Stimulated activated CD4-positive, alpha-beta T cell treated with anti-CD3 and anti-CD28 coated beads, Interleukin-12 subunit alpha, Interleukin-12 subunit beta, amount 100 ng/mL, for 48 hours (primary cell): ENCODE results near the gene CCNI2.

ENCODE experiments used
- DNase-seq, 3 donors: peaks; one replicate each; pipeline ENCODE4 v3.0.0-alpha.2; 2020; ENCODE audit warnings: low read depth in 2 of 3, low spot score in 1 of 3

Gene CCNI2

DNA sequence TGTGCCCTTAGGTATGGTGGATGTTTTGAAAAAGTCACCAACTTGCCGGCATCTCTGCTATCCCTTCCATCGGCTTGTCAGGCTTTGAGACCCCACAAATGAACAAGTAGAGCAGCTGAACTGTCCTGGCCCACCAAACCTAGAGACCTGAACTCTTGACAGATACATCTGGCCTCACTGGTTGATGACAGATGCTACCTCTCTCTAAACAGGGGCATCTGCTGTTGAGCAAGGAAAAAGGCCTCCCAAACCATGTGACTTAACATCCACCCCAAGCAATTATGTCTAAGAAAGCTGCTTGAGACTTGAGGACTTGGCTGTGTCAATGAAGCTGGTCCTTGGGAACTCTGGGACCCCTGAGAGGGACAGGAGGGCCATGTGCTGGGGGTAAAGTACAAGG is 2.3 kb downstream of the CCNI2 start:
- DNase-seq = no peak

DNA sequence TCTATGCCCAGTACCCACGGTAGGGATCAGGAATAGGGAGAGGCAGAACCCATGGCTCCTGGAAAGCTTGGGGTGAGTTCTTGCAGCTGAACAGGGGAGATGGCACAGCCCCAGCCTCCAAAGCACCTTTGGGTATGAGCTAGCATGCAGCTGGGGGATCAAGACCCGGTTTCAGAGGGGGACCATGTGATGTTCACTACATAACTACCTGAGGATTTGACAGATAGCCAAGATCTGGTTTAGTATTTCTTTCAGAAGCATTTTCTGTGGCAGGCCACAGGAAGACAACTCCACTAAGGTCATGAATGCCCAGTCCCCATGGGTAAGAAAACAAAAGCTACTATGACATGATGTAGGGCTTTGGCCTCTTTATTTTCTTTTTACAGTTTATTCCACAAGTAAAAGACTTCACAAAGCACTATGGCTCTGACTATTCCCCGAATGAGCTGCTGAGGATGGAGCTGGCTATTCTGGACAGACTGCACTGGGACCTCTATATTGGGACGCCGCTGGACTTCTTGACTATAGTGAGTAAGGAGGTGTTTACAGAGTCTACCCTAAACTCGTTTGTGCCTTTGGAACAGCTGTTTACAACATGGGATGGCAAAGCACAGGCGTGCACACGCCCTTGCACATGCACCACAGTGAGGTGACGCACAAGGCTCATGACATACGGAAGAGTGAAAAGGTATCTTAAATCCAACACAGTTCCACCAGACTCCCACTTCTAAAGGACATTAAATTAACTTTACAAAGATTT is 3.4 kb downstream of the CCNI2 start:
- DNase-seq = no peak

DNA sequence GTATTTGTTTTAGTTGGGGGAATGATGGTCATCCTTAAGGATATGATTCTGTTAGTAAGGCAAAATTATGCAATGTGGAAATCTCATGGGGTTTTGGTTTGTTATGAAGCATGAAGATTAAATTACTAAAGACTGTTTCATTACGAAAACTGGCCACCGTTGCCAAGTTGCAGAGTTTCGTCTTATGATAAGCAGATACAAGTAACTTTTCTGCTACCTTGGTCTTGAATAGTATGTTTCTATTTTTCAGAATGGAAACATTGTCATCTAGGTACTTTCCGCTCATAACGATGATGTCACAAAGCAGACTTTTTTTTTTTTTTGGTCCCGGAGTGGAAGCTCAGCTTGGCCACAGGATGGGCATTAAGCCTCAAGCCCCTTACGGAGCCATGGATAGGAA is 4.2 kb downstream of the CCNI2 start:
- DNase-seq = no peak

DNA sequence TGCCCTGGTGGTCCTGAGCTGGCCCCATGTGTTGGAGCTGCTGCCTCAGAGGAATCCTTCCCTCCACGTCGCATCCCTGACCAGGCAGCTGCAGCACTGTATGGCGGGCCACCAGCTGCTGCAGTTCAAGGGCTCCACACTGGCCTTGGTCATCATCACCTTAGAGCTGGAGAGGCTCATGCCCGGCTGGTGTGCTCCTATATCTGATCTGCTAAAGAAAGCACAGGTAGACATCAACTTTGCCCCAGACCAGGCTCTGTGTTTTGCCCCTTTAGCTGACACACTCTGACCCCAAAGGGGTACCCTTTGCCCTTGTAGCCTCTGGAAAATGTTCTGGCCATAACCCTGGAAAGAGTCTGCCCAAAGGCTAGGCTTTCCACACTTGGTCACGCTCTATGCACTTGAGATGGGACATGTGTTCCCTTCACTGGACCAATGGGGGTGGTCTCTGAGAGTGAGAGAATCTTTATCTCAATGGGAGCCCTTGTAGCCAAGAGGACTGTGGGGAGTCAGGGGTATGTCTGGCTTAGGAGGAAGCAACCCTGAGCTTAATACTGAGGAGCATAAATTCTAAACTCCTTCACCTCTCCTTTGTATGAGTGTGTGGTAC is 4.8 kb downstream of the CCNI2 start:
- DNase-seq = no peak

DNA sequence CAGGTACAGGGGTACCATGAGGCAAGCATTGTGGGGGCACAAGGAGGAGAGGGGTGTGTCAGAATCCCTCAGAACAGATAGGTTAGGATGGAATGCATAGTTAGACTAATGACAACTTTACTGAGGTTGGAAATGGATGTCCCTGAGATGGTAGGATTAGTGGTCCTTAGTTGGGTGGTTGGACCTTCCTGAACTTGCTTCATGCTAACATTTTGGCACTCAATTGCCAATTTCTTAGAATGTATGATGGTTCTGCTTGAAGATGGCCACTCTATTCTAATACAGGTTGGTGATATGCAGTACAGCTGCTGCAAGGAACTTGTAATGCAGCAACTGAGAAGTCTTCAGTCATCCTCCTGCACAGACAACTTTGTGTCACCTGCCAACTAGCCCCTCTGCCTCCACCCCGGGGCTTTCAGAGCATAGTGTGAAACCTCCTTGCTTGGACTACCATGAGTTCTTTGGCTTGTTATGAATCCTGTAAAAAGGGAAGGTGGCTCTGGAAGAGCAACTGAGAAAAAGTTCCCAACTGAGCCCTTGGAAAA is 5.4 kb downstream of the CCNI2 start:
- DNase-seq = no peak

DNA sequence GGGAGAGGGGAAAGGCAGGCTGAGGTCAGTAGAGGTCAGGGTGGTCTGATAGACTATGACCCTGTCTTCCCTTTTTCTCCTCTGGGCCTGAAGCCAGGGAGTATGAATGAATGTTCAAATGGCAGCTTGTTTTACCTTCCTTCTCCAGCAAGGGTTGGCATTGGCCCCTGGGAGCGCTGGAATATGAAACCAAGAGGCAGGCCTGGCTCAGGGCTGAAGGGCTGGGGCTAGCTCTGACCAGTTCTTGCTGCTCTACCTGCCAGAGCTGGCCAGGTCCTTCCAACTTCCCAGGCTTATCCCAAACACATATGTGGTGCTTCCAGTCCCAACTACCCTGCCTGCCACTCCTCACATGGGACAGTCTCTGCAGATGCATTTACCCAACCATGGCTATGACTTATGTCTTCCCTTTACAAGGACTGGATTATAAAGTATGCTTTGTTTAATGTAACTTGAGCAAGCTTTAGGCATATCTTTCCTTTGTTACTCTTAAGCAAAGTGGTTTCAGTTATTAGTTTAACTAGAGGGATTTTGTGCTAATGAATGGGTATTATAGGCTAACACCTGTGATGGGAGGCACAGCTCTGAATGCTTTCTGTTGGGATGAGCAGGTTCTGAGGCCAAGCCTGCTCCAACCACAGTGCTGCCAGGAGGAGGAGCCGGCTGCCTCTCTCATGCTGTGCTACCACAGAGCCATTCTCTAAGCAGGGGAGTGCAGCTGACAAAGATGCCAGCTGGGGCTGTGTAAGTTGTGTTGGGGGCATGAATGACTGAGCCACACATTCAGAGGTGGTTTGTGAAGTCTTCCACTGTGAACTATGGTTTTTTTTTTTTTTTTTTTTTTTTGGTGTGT is 6.1 kb downstream of the CCNI2 start:
- DNase-seq = no peak

DNA sequence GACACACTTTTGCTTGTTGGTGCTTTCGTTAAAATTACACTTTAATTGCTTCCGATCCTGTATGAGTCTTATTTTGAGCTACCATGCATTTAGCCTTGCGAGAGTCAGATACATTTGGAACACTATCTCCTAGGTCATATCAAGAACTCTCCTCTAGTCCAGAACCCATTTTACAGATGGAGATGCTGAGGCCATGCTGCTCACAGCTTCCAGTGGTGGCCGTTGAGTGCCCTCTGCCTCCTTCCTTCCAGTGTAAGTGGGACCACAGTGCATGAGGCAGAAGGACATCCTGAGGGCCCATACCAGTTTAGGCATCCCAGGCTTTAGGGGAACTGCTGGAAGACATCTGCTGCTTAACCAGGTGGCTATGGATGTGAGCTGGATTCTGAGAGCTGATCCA is 6.9 kb downstream of the CCNI2 start:
- no peak for DNase-seq

DNA sequence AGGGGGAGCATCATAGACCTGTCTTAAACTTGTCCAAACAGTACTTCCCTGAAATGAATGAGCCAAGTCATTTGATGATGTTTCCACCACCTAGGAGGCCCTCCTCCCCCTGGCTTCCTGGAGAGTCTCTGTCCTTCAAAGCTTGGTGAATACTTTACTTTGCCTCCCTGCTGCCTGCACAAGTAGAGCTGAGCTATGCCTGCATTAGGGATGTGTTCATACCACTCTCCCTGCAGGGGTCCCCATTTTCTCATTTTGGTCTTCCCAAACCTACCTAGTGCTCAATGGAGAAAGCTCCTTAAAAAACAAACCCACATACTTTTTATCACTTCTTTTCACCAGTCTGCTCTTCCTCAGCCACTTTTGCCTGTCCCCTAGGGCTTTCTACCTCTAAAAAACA is 7.7 kb downstream of the CCNI2 start:
- DNase-seq = no peak

DNA sequence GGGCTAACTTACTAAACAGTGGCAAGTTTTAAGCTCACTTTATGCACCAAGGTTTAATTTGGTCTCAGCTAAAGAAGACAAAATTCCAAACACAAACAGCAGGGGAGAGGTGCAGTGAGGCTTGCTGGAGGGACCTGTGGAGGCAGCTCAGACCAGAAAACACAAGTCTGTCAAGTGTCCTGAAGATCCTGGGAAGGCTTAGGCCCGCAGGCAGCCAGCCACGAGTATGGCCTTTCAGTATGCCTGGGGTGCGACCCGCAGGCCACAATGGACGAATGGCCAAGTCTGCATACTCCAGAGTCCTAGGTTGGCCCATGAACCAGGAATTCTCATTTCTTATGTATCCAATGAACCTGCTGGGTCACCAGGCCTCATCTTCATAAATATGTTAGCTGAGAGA is 9.3 kb downstream of the CCNI2 start:
- no peak for DNase-seq

DNA sequence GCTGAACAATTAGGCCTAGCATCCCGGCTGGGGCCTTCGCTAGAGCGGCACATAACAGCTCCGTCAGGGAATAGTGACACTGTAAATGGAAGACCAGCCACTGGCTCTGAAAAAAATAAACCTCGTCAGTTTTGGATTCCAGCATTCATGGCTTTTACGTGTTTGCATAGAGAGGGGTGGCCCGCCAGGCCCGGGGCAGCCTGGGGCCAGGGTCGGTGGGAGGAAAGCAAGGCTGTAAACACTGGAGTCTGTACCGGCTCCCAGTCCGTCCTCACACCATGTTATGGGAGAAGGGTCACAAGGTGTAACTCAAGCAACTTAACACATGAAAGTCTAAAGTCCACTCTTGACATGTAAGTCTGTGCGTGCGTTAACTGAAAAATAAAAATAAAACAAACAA is 11.2 kb downstream of the CCNI2 start:
- DNase-seq = no peak

DNA sequence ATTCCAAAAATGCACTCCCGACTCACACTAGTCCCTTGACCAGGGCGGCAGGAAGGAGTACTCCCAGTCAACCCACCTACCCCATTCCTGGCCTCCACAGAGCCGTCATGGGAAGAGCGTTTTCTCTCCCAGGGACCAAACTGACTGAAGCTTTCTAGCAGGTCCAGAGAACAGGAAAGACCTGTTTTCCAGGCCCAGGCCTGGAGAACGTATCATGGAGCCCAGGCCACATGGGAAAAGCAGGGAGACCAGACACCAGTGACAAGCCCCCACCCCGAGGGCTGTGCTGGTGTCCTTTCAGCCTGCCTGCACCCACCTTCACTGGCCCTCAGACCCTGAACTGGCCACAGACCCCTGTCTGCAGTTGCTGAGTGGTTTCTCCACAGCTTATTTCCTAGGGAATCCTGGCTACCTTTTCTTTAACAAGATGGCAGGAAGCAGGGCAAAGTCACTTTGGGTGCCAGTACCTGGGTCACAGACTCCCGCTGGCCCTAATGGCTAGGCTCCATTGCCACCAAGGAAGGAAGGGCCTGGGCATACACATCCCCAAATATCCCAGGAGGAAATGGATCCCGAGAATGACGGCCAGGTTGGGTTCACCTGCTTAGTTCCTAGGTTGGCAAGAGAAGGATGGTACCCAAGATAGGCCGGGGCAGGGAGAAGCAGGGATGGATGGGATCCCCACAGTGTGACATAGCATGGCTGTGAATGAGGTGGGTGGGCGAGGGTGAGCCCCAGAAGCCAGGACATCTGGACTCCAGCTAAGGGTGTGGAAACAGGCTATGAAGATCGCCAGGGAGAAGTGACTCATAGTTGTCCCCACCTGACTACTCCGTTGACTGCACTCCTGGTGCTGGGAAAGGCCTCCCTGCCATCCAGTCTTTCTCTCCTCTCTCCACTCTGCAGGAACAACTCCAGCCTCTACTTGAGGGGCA is 12.2 kb downstream of the CCNI2 start:
- no peak for DNase-seq

DNA sequence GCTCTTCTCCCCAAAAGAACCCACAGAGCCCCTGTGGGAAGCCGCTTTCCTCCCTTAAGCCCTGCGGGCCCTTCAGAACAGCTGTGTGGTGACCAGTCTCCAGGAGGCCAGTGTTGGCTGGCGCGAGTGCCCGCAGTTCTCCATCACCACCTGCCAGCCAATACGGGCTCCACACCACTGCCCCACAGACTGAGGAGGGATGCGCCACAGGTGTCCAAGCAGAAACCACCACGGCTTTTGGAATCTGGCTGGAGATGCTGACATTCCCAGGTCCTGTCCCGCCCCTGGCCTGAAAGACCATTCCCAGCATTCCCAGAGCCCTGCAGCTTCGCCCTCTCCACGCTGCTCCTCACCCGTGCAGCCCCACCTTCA is 12.8 kb downstream of the CCNI2 start:
- DNase-seq = no peak

DNA sequence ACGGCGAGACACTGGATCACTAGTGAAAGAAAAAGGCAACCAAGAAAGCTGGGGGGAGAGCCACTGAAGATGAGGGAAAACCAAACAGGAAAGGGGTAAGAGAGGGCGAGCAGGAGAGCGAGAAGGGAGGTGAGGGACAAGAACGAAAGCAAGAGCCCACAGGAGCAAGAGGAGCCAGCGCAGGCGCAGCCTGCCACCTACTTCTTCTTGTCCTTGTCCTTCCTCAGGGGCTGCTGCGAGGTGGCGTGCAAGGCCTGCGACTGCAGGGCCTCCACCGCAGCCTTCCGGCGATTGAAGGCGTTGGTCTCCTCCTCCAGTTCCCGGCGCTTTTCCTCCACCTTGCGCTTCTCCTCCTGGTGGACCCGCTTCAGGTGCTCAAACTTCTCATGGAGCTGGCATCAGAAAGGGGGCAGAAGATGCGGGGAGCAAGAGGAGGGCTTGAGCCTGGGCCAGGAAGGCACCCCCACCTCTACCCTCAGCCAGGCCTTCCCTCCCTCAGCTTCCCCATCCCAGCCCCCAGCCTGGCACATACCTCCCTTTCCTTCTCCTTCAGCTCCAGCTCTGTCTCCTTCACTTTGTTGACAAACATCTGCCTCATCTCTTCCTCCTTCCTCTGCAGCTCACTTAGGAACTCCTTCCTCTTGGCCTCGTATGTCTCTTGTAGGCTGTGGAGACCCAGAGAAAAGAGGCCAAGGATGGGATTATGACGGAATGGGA is 13.5 kb downstream of the CCNI2 start:
- DNase-seq = no peak

DNA sequence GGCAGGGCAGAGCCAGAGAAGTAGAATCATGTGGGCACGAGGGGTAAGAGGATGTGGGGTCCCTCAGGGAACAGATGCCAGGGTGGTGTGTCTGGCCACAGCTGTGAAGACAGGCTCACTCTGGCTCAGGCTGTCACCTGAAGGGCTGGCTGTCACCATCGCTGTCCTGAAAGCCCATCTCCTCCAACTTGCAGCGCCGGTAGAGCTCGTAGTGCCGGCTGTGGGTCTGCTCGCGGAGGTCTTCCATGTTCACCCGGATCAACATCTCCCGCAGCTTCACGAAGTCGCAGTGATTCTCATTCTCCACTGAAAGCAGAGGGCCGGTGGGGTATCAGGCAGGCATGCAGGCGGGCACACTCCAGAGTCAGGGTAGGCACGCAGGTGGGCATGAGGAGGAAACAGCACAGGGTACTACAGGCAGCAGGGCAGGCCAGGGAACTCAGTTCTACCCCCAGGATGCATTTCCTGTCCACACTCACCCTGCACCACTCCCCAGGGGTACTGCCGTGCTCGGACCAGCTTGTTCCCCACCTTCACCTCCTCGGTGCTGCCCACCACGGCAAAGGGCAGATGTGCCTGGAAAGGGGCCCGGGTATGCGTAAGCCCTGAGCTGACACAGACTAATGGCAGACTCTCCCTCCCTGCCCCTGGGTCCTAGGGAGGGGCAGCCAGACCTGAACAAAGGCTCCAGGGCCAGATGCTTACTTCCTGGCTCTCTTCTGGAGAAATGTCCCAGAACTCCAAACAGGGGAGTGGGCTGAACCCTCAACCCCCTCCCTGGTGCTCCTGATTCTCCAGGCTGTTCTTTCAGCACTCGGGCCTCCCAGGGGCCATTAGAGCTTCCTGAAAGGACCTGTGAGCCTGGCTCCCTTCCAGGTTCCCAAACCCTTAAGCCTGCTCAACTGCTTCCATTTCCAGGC is 14.4 kb downstream of the CCNI2 start:
- no peak for DNase-seq

DNA sequence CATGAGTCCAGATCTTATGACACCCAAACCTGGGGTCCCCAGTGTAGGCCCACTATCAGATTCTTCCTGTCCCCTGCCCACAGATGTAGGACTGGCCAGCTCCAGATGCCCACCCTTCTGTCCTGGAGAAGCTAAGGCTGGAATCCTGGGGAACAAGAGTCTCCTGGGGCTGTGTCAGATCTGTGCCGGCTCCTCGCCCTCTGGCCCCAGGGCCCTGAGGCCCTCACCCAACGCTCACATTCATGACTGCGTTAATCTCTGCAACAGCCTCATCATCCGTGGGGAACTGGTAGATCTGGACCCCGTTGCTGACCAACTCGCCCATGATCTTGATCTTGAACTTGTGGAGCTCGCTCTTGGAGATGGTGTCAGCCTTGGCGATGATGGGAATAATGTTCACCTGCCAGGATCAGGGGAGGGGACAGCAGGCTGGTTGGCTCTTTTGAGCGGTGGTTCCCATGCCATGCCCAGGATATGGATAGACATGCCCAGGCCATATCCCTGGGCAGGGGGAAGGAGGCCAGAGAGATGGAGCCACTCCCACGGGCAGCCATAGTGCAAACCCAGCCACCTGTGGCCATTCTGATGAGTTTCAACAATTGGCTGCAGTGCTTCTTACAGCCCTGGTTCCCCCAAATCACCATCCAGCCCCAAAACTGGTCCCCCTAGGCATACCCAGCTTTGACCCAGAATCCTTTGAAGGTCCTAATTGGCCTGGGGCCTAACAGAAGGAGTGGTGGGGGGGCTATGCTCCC is 15.2 kb downstream of the CCNI2 start:
- DNase-seq = no peak

DNA sequence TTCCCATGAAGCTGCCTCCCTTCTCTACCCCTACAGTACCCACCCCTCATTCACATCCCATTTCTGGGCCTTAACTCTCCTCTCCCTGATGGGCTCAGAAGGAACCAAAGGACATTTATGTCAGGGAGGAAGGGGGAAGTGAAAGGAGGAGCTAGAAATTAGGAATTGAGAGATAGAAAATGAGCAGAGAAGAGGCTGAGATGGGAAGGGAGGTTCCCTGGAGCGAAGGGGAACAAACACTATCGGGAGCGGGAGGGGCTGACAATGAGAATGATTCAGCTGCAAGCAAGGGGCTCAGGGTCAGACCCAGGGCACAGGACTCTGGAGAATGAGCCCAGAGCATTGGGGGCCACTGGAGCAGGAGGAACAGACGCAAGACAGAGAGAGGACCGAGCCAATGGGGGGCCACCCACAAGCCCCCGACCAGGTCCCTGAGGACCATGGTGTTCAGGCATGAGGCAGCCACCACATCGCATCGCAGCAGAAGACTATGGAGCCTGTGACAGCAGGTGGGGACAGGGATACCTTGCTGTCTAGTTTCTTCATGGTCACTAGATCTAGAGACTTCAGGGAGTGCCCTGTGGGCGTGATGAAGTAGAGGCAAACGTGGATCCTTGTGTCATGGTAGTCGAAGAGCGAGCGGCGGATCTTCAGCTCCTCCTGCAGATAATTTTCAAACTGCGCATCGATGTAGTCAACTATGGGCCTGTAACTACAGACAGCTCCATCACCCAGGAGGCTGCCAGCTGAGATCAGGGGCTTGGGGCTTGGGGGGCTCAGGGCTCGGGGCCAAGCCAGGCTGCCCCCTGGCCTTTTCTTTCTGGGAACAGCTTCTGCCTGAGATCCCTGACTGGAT is 16.2 kb downstream of the CCNI2 start:
- no peak for DNase-seq

DNA sequence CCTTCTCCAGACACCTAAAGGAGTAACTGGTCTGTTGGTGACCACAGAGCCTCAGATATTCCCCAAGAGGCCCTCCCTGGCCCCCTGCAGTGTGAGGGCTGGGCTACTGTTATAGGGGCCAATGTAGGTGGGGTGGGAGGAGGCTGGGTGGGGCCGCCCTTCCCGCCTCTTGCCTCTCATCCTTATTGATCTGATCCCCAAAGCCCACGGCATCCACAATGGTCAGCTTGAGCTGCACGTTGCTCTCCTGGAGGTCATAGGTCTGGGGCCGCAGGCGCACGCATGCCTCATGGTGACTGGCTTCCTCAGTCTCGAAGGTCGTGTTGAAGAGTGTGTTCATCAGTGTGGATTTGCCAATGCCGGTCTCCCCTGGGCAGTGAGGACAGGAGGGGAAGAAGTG is 16.8 kb downstream of the CCNI2 start:
- no peak for DNase-seq
